ENCODE measurements around the gene ARMC6.

GRCh38 chr19:18998276-18998675 is 35.1 kb upstream of the ARMC6 start:
- TF ChIP-seq CTCF (conservative IDR thresholded peaks at IDR 0.05; ENCODE audit: low read depth in 2 of 2) (no peak), ZNF331 (CRISPR knock-in tag; IDR thresholded peaks at IDR 0.05; ENCODE audit: low read depth) (no peak), REST (IDR thresholded peaks at IDR 0.05; ENCODE audit: unreplicated experiment) (no peak), EZH2 (IDR thresholded peaks at IDR 0.05; ENCODE audit: low read depth, unreplicated experiment) (no peak), POLR2AphosphoS5 (IDR thresholded peaks at IDR 0.05; ENCODE audit: low read depth) (no peak), STAT1 (IDR thresholded peaks at IDR 0.05; ENCODE audit: unreplicated experiment) (no peak), CREB1 (CRISPR knock-in tag; IDR thresholded peaks at IDR 0.05; ENCODE audit: low read depth) (no peak)
